ENCODE results near the gene GANAB. TPM values are rescaled to one million over a fixed set of nuclear protein-coding genes. Genes with fewer than 3 reads are reported as not detected.
A peak's percentile ranks its signal among the peaks of the same experiment; 100 is the strongest.

The GANAB gene
- total and polyA plus RNA-seq, 3 donors from 2014 or later, result 152 to 219 (median 190) TPM

- 23 to 38% methylated on average over 3 to 13 of the region's 13 CpGs for WGBS, 2 donors
- peak overlapping the region; percentile 95 to 99 for H3K4me3 ChIP-seq
- no peaks in the 10 kb centered on the region for H3K36me3 ChIP-seq (ENCODE audit: low read depth, missing control alignments)
- H3K27me3 ChIP-seq, result no peaks in the 10 kb centered on the region
- TF ChIP-seq, protein P1, sequence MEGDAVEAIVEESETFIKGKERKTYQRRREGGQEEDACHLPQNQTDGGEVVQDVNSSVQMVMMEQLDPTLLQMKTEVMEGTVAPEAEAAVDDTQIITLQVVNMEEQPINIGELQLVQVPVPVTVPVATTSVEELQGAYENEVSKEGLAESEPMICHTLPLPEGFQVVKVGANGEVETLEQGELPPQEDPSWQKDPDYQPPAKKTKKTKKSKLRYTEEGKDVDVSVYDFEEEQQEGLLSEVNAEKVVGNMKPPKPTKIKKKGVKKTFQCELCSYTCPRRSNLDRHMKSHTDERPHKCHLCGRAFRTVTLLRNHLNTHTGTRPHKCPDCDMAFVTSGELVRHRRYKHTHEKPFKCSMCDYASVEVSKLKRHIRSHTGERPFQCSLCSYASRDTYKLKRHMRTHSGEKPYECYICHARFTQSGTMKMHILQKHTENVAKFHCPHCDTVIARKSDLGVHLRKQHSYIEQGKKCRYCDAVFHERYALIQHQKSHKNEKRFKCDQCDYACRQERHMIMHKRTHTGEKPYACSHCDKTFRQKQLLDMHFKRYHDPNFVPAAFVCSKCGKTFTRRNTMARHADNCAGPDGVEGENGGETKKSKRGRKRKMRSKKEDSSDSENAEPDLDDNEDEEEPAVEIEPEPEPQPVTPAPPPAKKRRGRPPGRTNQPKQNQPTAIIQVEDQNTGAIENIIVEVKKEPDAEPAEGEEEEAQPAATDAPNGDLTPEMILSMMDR (IDR thresholded peaks at IDR 0.05), result no peak
- TF ChIP-seq POLR2A (IDR thresholded peaks at IDR 0.05), result no peak
- DNase-seq, result peak; percentile 23
- peak overlapping the region; percentile 96 to 98 for H3K27ac ChIP-seq
- intact Hi-C loops (cut with DNase I; ENCODE audit: low total_unique reads), result no loop called here
- H3K4me1 ChIP-seq, result peaks cover 30% of the 10 kb centered on the region
- H3K9me3 ChIP-seq, result no peaks in the 10 kb centered on the region
These were observed 43.4 kb downstream of the GANAB start for GRCh38 chr11:62603072-62603408.

GRCh38 chr11:62602141-62603071, 44.0 kb downstream of the GANAB start:
- intact Hi-C loops (cut with DNase I; ENCODE audit: low total_unique reads), result no loop called here
- TF ChIP-seq, protein P1 (IDR thresholded peaks at IDR 0.05), result no peak
- TF ChIP-seq POLR2A (IDR thresholded peaks at IDR 0.05), result no peak
- Histone ChIP-seq H3K4me1 (peaks cover 30% of the 10 kb centered on the region), H3K27me3 (no peaks in the 10 kb centered on the region), H3K4me3 (peak overlapping the region; percentile 95 to 99), H3K9me3 (no peaks in the 10 kb centered on the region), H3K27ac (peak overlapping the region; percentile 96 to 98), H3K36me3 (ENCODE audit: low read depth, missing control alignments) (no peaks in the 10 kb centered on the region)
- WGBS, 2 donors, result 0 to 4% methylated on average over 27 to 47 of the region's 96 CpGs
- DNase-seq, result peak; percentile 85

GRCh38 chr11:62601372-62602140, 44.9 kb downstream of the GANAB start, which contains the start of gene MTA2:
Gene MTA2, minus strand, starts transcription at chr11:62601865. Its CDS starts 415 bp downstream, at chr11:62601450.
- Histone ChIP-seq H3K36me3 (ENCODE audit: low read depth, missing control alignments) (no peaks in the 10 kb centered on the region), H3K9me3 (no peaks in the 10 kb centered on the region), H3K27me3 (no peaks in the 10 kb centered on the region), H3K27ac (peak within 1 kb of the TSS; percentile 96 to 98), H3K4me3 (peak within 1 kb of the TSS; percentile 95 to 99), H3K4me1 (peaks cover 30% of the 10 kb centered on the region)
- 0% methylated on average over 9 to 66 of the region's 83 CpGs for WGBS, 2 donors
- peak; percentile 17 for TF ChIP-seq POLR2A (IDR thresholded peaks at IDR 0.05)
- TF ChIP-seq, protein P1 (IDR thresholded peaks at IDR 0.05), result no peak
- DNase-seq, result peak; percentile 97
- intact Hi-C loops (cut with DNase I; ENCODE audit: low total_unique reads), result no loop called here

DNA sequence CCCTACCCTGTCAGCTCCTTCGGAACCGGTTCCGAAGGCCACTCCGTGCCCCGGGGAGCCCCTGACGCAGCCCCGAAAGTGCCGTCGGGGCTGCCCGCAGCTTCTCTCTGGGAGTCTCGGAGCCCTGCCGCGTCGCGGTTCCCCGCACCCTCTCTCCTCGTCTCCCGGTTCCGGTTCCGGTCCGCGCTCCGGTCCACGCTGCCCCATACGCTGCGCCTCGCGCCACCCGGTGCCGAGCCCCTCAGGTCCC, 45.4 kb downstream of the GANAB start:
- intact Hi-C loops (cut with DNase I; ENCODE audit: low total_unique reads), result no loop called here
- Histone ChIP-seq H3K27ac (peak overlapping the region; percentile 96 to 98), H3K4me1 (peaks cover 30% of the 10 kb centered on the region), H3K4me3 (peak overlapping the region; percentile 95 to 99), H3K36me3 (ENCODE audit: low read depth, missing control alignments) (no peaks in the 10 kb centered on the region), H3K27me3 (no peaks in the 10 kb centered on the region), H3K9me3 (no peaks in the 10 kb centered on the region)
- TF ChIP-seq, protein P1 (IDR thresholded peaks at IDR 0.05), result no peak
- TF ChIP-seq POLR2A (IDR thresholded peaks at IDR 0.05), result no peak
- 0 to 1% methylated on average over 6 to 30 of the region's 30 CpGs for WGBS, 2 donors
- no peak for DNase-seq

All from testis (tissue), 3 donors.